RWPE1 (cell line): Measurements from ENCODE around the gene SYTL3.
A peak's percentile ranks its signal among the peaks of the same experiment; 100 is the strongest.

Experiments
- CTCF ChIA-PET: fragments of 350-600 bp; sonication (Branson Sonifier 250); formaldehyde crosslinking; extraction: SDS; loops from one replicate; lab custom pipeline; 2021; lab: Yijun Ruan, JAX
- POLR2A ChIA-PET: fragments of 400-600 bp; formaldehyde crosslinking; extraction: SDS; loops from one replicate; lab custom pipeline; 2020; ENCODE audit warnings: antibody characterized with exemption; ENCODE audit not compliant: low non-redundant PET; lab: Yijun Ruan, JAX
- DNase-seq: peaks from one replicate; pipeline ENCODE4 v3.0.0; 2012; ENCODE audit warnings: low spot score
- H3K27ac ChIP-seq: fragments of 450-650 bp; 2 replicates; pipeline ENCODE4 v1.5.1; 2017
- CTCF ChIP-seq: fragments of 450-650 bp; conservative IDR thresholded peaks from 2 replicates; pipeline ENCODE4 v1.5.1; 2017; ENCODE audit warnings: low read depth, mild to moderate bottlenecking

The SYTL3 gene

GRCh38 chr6:158769234-158769770, 119.4 kb downstream of the SYTL3 start:
- ChIA-PET POLR2A (no interaction called here), CTCF (interaction anchor here (0.6 to 0.7 kb wide), 2 partner anchors 11 to 78 kb away, joined by 3 read pairs; no protein-coding TSS in a partner anchor)
- peak overlapping the region; percentile 84; the same call in 1 of the 2 replicates for H3K27ac ChIP-seq
- no peak for TF ChIP-seq CTCF
- DNase-seq, result no peak

- peak overlapping the region; percentile 84 for H3K27ac ChIP-seq
- ChIA-PET CTCF (interaction anchor here (0.6 to 0.7 kb wide), 2 partner anchors 11 to 78 kb away, joined by 3 read pairs; no protein-coding TSS in a partner anchor), POLR2A (no interaction called here)
- TF ChIP-seq CTCF, result no peak
- DNase-seq, result no peak
These were observed 120.0 kb downstream of the SYTL3 start for GRCh38 chr6:158769771-158770432.

GRCh38 chr6:158770533-158771330, 120.9 kb downstream of the SYTL3 start:
- ChIA-PET CTCF (no interaction called here), POLR2A (no interaction called here)
- no peak for DNase-seq
- peak overlapping the region; percentile 84 for H3K27ac ChIP-seq
- no peak for TF ChIP-seq CTCF

- TF ChIP-seq CTCF, result no peak
- ChIA-PET CTCF (interaction anchor here (0.7 to 0.9 kb wide), 2 partner anchors 22 to 24 kb away, joined by 3 to 4 read pairs; no protein-coding TSS in a partner anchor), POLR2A (no interaction called here)
- peak overlapping the region; percentile 84 for H3K27ac ChIP-seq
- no peak for DNase-seq
These were observed 121.7 kb downstream of the SYTL3 start for GRCh38 chr6:158771399-158772152.

- H3K27ac ChIP-seq, result peak overlapping the region; percentile 84
- TF ChIP-seq CTCF, result no peak
- ChIA-PET CTCF (interaction anchor here (0.7 to 1.0 kb wide), 3 partner anchors 22 to 29 kb away, joined by 3 to 4 read pairs (median 3); no protein-coding TSS in a partner anchor), POLR2A (no interaction called here)
- DNase-seq, result no peak
These were observed 122.3 kb downstream of the SYTL3 start for GRCh38 chr6:158772172-158772571.
